ENCODE measurements around the gene FN1.
A peak's percentile ranks its signal among the peaks of the same experiment; 100 is the strongest.
"Not testable (repeated sequence)": the region's sequence is repeated elsewhere in the genome, so short reads cannot be mapped to it uniquely, and the experiment has no call there.

FN1 gene

DNA sequence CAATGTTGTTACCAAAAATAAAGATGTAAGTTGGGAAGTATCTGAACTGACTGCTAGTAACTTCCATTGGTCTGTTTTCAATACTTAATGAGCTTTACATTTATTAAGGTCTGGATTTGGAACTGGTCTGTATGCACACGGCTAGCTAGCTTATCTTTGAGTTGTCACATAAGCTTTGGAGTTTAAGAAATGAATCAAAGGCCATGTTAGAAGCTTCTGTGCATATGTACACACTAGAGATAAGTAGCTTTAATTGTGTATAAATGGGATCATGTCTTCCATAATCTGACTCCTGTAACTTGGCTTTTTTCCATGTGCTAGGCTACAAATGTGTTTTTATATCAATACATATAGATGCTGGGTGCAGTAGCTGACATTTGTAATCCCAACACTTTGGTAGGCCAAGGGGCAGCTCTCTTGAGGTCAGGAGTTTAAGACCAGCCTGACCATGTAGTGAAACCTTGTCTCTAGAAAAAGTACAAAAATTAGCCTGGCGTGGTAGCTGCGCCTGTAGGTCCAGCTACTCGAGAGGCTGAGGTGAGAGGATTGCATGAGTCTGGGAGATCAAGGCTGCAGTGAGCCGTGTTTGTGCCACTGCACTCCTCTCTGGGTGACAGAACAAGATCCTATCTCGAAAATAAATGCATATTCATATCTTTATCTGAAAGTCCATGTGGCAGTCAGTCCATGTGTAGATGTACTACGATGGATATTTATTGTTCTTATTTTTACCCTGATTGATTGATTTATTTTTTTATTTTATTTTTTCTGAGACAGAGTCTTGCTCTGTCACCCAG, 96.8 kb downstream of the FN1 start:
- no peak for DNase-seq (ENCODE audit: low read depth)

DNA sequence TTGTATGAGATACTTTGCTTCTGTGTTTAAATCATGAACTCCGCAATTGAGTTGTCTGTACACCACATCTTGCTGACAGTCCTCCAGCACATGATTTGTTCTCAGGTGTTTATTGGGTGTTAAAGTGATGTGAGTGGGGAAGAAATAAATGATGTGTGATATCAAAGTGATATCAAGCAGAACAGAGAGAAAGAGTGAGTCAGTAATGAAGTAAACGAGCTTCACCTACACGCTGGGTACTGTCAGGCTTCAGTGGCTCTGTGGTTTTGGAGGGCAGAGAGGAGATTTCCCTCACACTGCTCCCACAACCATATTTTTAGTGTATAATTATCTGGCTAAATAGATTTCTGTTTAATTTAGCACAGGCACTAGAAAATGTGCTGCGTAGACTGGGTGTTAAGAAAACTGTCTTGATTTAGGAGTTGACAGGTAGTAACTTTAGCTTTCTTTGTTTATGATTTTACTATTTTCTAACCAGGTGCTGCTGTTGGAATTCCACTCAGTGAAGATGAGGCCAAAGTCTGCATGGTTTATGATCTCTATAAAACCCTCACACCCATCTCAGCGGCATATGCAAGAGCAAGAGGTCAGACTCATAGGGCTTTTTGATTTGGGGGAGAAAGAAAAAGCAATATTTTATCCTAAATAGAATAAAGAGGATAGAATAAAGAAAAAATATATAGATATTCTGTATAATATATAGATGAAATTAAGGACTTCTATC, 102.8 kb downstream of the FN1 start:
- no peak for DNase-seq (ENCODE audit: low read depth)

DNA sequence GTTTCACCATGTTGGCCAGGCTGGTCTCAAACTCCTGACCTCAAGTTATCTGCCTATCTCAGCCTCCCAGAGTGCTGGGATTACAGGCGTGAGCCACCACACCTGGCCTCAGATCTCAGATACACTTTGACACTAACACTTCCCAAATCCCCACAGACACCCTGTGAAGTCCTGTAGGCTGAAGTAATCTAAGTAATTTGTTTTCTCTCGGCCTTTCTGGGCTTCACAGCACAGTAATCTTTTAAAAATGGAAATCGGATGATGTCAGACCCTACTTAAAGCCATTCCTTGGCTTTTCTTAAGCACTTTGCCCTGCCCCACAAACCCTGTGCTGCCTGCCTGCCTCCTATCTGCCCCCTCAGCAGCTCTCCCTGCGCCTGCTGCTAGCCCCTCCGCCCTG, 107.8 kb downstream of the FN1 start:
- no peak for DNase-seq (ENCODE audit: low read depth)

DNA sequence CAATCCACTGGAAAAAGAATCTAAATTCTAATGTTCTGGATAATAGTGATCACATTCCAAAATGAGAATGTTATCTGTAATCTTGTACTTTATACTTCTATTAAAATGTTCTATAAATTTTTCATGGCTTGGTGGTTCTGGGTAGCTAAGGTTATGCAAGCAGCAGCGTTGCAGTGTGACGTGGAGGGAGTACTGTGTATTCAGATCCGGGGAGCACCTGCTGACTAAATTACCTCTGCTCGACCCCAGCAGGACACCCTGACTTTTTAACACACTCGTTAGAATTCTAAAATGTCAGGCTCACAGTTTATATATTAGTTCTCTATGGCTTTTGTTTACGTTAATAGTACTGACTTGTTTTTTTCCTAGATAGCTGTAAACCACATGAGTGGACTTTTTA, 111.1 kb downstream of the FN1 start:
- DNase-seq (ENCODE audit: low read depth): no peak

DNA sequence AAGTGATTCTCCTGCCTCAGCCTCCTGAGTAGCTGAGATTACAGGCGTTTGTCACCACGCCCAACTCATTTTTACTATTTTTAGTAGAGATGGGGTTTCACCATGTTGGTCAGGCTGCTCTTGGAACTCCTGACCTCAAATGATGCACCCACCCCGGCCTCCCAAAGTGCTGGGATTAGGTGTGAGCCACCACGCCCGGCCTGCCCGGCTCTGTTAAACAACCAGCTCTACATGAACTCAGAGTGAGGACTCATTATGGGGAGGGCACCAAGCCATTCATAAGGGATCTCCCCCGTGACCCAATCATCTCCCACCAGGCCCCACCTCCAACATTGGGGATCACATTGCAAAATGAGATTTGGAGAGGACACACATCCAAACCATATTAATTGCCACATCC, 115.2 kb downstream of the FN1 start:
- no peak for DNase-seq (ENCODE audit: low read depth)

DNA sequence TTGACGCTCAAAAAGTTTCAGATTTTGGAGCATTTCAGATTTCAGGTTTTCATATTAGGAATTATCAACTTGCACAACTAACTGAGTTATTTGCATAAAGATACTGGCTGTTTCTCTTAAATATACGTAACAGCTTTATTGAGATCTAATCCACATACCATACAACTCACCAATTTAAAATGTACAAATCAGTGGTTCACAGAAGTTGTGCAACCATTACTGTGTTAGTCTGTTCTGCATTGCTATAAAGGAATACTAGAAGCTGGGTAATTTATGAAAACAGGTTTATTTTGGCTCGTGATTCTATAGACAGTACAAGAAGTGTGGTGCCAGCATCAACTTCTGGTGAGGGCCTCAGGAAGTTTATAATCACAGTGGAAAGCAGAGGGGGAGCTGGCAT, 115.8 kb downstream of the FN1 start:
- no peak for DNase-seq (ENCODE audit: low read depth)

- DNase-seq (ENCODE audit: low read depth): no peak
Observed at GRCh38 chr2:215319500-215319899, 116.4 kb downstream of the FN1 start.

- DNase-seq (ENCODE audit: low read depth): no peak
Observed at GRCh38 chr2:215316336-215316735, 119.5 kb downstream of the FN1 start.

- DNase-seq (ENCODE audit: low read depth): no peak
Observed at GRCh38 chr2:215315301-215315700, 120.6 kb downstream of the FN1 start.

GRCh38 chr2:215314896-215315295, 121.0 kb downstream of the FN1 start:
- DNase-seq (ENCODE audit: low read depth): no peak

- DNase-seq (ENCODE audit: low read depth): no peak
Observed at GRCh38 chr2:215313255-215313613, 122.6 kb downstream of the FN1 start.

GRCh38 chr2:215311625-215312396, 124.1 kb downstream of the FN1 start, which contains the start of gene ATIC:
TSS of gene ATIC (plus strand) at chr2:215312059. CDS start at chr2:215312143, 84 bp downstream.
- peak; percentile 87 for DNase-seq (ENCODE audit: low read depth)

DNA sequence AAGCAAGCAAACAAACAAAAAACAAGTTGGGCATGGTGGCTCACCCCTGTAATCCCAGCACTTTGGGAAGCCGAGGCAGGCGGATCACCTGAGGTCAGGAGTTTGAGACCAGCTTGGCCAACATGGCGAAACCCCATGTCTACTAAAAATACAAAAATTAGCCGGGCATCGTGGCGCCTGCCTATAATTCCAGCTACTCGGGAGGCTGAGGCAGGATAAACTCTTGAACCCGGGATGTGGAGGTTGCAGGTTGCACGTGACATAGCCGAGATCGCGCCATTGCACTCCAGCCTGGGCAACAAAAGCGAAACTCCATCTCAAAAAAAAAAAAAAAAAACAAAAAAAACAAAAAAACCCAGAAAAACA, 124.6 kb downstream of the FN1 start:
- DNase-seq (ENCODE audit: low read depth): not testable (repeated sequence)

All from GM04504 (cell line).